ENCODE data around the gene CSN1S1. TPM values are rescaled to one million over a fixed set of nuclear protein-coding genes. Genes with fewer than 3 reads are reported as not detected.
A peak's percentile ranks its signal among the peaks of the same experiment; 100 is the strongest.

The CSN1S1 gene
- total and polyA plus RNA-seq, 2 of the 13 experiments (the other 11 are each of a cell fraction or from before 2014, with no cell fraction given) = not detected

- intact Hi-C loops (cut with micrococcal nuclease; ENCODE audit: unreplicated experiment) (loop anchor here (1.0 kb wide), 1 partner anchor 213 kb away; no protein-coding TSS in a partner anchor), in situ Hi-C loops (cut with HindIII; ENCODE audit: extremely low pct_ligation_motif_present, low pct_unique_long_range_greater_than_20kb) (no loop called here)
- peak overlapping the region; percentile 19 for H3K27ac ChIP-seq (ENCODE audit: extremely low read length, insufficient read depth, low read length)
- WGBS (ENCODE audit: low lambda C conversion rate) = 16% methylated on average over 1 of the region's 1 CpG
- H3K79me2 ChIP-seq (ENCODE audit: insufficient read depth, low read length) = no peaks in the 10 kb centered on the region
- ChIA-PET CTCF (ENCODE audit: low intra/inter-chr PET ratio, low total read pairs) (no interaction called here), POLR2A (no interaction called here)
- peaks cover 14% of the 10 kb centered on the region for H3K4me1 ChIP-seq (ENCODE audit: insufficient read depth, low read length)
- no peak overlapping the region for H3K4me3 ChIP-seq (replicated peaks in 1 of 3; ENCODE audit: insufficient read depth in 1 of 3, low read depth in 2 of 3, low read length in 3 of 3)
- no TSS peak for BruUV-seq (replicated peaks)
- FAIRE-seq = peak; percentile 28
- H4K20me1 ChIP-seq (ENCODE audit: insufficient read depth, low read length) = no peaks in the 10 kb centered on the region
- no peak overlapping the region for H3K9ac ChIP-seq (ENCODE audit: insufficient read depth, low read depth, low read length)
- peak; percentile 94 for ATAC-seq
- no peaks in the 10 kb centered on the region for H3K36me3 ChIP-seq (replicated peaks in 1 of 2; ENCODE audit: control insufficient read depth in 1 of 2, insufficient read depth in 2 of 2, low read length in 2 of 2)
- no peak overlapping the region for H2AFZ ChIP-seq (ENCODE audit: low read length)
- no peak overlapping the region for H3K4me2 ChIP-seq (ENCODE audit: low read depth, low read length)
- no peaks in the 10 kb centered on the region; a peak in 1 of 5 replicates for H3K27me3 ChIP-seq (ENCODE audit: control insufficient read depth in 1 of 2, insufficient read depth in 2 of 2, low read length in 2 of 2)
- DNase-seq (ENCODE audit: low spot score) = peak; percentile 63
- no peaks in the 10 kb centered on the region for H3K9me3 ChIP-seq (ENCODE audit: low read length)
- TF ChIP-seq HOXD1 (CRISPR knock-in tag; IDR thresholded peaks at IDR 0.05) (no peak), ZMYM2 (CRISPR knock-in tag; IDR thresholded peaks at IDR 0.05) (no peak), NONO (IDR thresholded peaks at IDR 0.05) (no peak), NONO (CRISPR knock-in tag; conservative IDR thresholded peaks at IDR 0.05) (no peak), ZBTB42 (CRISPR knock-in tag; IDR thresholded peaks at IDR 0.05) (no peak), BCL6 (CRISPR knock-in tag; IDR thresholded peaks at IDR 0.05) (peak; percentile 87), ZNF644 (CRISPR knock-in tag; IDR thresholded peaks at IDR 0.05; ENCODE audit: low read depth) (peak; percentile 77), RFX1 (IDR thresholded peaks at IDR 0.05) (peak; percentile 76), ARID5B (CRISPR knock-in tag; IDR thresholded peaks at IDR 0.05) (peak; percentile 60; the same call in 1 of the 2 replicates), ZNF552 (CRISPR knock-in tag; IDR thresholded peaks at IDR 0.05; ENCODE audit: borderline replicate concordance) (no peak), TGIF2 (CRISPR knock-in tag; IDR thresholded peaks at IDR 0.05) (no peak), NR2F2 (IDR thresholded peaks at IDR 0.05; ENCODE audit: borderline replicate concordance, low read depth) (no peak), ZNF362 (CRISPR knock-in tag; IDR thresholded peaks at IDR 0.05; ENCODE audit: borderline replicate concordance) (no peak), GATAD2A (CRISPR knock-in tag; IDR thresholded peaks at IDR 0.05) (peak; percentile 44; the same call in 1 of the 2 replicates), CEBPB (IDR thresholded peaks at IDR 0.05; ENCODE audit: borderline replicate concordance, low read depth, low read length) (peak; percentile 50; the same call in 1 of the 2 replicates), ATF4 (CRISPR knock-in tag; IDR thresholded peaks at IDR 0.05) (peak in 1 of 2 experiments; percentile 40; a peak in 1 of 4 replicates), HNF4A (CRISPR knock-in tag; IDR thresholded peaks at IDR 0.05) (peak; percentile 85), ELF3 (CRISPR knock-in tag; IDR thresholded peaks at IDR 0.05) (peak; percentile 84), EP300 (IDR thresholded peaks at IDR 0.05; ENCODE audit: low read depth in 2 of 2, low read length in 2 of 2) (peak; percentile 22 to 45; a peak in 2 of 4 replicates), EP300 (CRISPR knock-in tag; IDR thresholded peaks at IDR 0.05; ENCODE audit: borderline replicate concordance) (no peak), ZNF3 (CRISPR knock-in tag; IDR thresholded peaks at IDR 0.05) (0 out of 2 replicates have a peak, but pooled peaks have one; percentile 26), SOX13 (IDR thresholded peaks at IDR 0.05) (no peak), SOX13 (CRISPR knock-in tag; conservative IDR thresholded peaks at IDR 0.05 in 1 of 2, IDR thresholded peaks at IDR 0.05 in 1 of 2) (0 out of 4 replicates have a peak, but pooled peaks of 1 of the 2 experiments have one; percentile 30)
Observed at GRCh38 chr4:69970071-69970470, 39.2 kb downstream of the CSN1S1 start.

Measured in HepG2 (cell line).